ENCODE data around the gene PRAC1.

DNA sequence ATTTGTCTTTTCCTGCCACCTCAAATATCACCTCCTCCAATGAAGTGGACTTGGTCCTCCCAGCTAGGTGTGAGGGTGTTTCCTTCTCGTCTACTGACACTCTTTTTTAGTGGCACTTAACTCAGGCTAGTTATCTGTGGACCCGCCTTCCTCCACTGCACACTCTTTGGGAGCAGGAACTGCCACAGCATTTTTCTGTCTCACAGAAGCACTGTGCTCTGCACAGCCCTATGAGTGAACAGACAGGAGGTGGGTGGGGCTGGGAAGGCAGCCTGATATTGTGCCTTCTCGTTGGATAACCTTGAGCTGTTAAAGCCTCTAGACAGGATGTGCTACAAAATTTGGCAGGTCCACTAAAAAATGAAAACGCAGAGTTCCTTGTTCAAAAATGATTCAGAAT lies 38.1 kb upstream of the PRAC1 start:
- TF ChIP-seq CTCF (IDR thresholded peaks at IDR 0.05): no peak
- TF ChIP-seq POLR2A (IDR thresholded peaks at IDR 0.05): no peak

Measured in adrenal gland (tissue), 5 donors.